Fibroblast of pulmonary artery (primary cell): Measurements from ENCODE around the gene IRF7.

Experiments
- DNase-seq: peaks from one replicate; pipeline ENCODE4 v3.0.0-alpha.2; 2010; ENCODE audit warnings: low read depth
- H3K4me3 ChIP-seq: replicated peaks from 2 replicates; pipeline ENCODE4 v1.5.1; 2011; ENCODE audit warnings: low read depth, mild to moderate bottlenecking, control low read depth, low read length, moderate library complexity
- TF ChIP-seq, protein P1 (sequence below): IDR thresholded peaks from 2 replicates; pipeline ENCODE4 v1.5.1; 2011; ENCODE audit warnings: mild to moderate bottlenecking, control low read depth, low read length, inconsistent platforms; ENCODE audit errors: missing control alignments

The IRF7 gene

DNA sequence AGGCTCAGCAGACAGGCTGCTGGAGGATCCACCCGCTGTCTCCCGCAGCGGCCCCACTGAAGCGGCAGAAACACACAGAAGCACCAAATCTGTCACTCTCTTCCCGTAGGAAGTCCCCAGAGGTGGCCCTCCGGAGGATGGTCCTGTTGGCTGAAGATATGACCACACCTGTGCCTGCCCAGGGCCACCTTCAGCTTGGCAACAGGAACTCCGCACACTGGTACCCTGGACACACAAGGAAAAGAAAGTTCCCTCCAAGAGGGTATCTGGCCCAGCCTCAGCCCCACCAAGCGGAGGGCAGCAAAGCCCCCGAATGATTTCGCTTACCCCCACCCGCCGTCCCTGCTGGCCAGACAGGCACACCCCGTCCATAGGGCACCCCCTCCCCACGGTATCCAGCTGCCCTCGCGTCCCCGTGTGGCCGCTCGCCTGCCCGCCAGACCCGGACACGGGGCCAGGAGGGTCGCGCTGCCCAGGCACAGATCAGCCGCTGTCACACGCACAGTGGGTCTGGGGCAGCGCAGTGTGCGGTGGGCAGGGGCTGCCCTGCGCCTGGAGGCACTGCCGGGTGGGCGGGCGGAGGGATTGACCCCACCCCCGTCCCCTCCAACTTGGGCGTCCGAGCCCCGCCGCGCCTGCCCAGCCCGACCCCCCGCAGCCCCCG lies 48.0 kb downstream of the IRF7 start:
- H3K4me3 ChIP-seq: peak overlapping the region; percentile 65
- TF ChIP-seq, protein P1, sequence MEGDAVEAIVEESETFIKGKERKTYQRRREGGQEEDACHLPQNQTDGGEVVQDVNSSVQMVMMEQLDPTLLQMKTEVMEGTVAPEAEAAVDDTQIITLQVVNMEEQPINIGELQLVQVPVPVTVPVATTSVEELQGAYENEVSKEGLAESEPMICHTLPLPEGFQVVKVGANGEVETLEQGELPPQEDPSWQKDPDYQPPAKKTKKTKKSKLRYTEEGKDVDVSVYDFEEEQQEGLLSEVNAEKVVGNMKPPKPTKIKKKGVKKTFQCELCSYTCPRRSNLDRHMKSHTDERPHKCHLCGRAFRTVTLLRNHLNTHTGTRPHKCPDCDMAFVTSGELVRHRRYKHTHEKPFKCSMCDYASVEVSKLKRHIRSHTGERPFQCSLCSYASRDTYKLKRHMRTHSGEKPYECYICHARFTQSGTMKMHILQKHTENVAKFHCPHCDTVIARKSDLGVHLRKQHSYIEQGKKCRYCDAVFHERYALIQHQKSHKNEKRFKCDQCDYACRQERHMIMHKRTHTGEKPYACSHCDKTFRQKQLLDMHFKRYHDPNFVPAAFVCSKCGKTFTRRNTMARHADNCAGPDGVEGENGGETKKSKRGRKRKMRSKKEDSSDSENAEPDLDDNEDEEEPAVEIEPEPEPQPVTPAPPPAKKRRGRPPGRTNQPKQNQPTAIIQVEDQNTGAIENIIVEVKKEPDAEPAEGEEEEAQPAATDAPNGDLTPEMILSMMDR: no peak
- DNase-seq: no peak

DNA sequence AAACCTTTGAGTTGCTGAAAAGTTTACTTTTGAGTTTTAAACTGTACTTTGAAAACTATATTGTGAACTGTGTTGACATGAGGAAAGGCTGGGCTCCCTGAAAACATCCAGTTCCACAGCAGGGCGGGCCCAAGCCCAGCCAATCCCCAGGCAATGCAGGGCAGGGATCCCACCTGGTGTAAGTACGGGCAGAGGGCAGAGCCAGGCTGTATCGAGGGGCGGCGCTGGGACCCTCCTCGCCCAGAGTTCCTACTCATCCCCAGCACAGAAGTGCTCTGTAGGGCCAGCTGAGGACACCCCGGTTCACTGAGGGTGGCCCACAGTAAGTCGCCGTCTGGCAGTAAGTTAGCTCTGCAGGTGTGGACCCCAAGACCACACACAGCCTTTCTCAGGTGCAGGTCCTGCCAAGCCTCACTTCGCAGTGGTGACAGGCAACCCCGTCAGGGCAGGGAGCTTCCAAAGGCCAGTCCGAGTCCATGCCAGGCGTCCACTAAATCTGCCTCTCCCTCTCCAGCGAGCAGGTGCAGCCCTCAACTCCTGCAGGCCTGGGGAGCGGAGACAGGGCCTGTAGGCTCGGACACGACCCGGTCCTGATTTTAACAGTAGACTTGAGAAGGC lies 48.6 kb downstream of the IRF7 start:
- TF ChIP-seq, protein P1: no peak
- H3K4me3 ChIP-seq: peak overlapping the region; percentile 65
- no peak for DNase-seq

DNA sequence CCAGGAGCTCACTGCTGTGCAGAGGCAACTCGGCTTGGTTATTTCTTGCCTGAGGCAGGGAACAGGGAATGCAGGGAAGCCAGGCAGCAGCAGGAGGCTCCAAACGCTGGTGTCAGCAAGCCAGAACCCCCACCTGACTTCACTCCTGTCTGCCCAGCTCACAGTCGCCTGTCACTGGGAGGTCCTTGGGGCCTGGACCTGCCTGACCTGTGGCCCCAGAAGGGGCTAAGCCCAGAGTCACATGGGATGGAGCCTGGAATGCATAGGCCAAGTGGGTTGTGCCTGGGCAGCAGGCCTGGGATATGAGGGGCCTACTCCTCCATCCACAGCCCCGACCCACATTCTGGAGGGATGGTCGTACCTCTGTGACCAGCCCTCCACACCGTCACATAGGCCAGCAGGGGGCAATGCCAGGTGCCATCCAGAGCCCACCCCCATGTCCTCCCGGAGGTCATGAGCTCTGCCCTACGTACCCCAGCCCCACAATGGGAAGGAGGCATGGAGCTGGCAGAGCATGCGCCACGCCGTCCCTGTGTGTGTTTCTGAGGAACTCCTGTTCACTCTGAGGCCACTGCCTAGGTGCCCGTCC lies 49.7 kb downstream of the IRF7 start:
- H3K4me3 ChIP-seq: no peak overlapping the region
- TF ChIP-seq, protein P1: no peak
- DNase-seq: no peak

DNA sequence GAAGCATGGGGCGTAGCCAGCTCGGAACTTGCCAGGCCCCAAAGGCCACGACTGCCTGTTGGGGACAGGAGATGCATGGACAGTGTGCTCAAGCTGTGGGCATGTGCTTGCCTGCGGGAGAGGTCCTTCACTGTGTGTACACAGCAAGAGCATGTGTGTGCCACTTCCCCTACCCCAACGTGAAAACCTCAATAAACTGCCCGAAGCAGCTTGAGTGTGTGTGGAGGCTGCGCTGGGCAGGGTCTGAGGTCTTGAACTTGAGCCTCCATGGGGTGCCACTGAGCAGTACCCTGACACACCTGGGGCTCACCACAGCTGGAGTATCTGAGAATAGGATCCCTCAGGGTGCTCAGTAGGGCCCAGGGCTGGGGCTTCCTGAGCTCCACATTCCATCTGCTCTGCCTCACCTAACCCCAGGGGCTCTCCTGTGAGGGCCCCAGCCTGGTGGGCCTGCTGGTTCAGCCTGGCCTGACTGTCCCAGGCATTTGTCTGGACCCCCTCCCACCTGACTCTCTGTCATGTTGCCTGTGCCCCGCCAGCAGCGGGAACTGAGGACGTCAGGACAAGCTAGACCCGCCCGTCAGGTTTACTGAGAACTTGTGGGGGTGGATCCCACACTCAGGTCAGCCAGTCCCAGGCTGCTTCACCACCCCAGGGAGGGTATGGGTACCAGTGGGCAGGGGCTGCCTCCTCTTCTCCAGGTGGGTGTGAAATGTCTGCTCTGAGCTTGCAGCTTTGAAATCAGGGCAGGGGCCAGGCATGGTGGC lies 51.8 kb downstream of the IRF7 start:
- no peak for DNase-seq
- TF ChIP-seq, protein P1: no peak
- no peak overlapping the region for H3K4me3 ChIP-seq

DNA sequence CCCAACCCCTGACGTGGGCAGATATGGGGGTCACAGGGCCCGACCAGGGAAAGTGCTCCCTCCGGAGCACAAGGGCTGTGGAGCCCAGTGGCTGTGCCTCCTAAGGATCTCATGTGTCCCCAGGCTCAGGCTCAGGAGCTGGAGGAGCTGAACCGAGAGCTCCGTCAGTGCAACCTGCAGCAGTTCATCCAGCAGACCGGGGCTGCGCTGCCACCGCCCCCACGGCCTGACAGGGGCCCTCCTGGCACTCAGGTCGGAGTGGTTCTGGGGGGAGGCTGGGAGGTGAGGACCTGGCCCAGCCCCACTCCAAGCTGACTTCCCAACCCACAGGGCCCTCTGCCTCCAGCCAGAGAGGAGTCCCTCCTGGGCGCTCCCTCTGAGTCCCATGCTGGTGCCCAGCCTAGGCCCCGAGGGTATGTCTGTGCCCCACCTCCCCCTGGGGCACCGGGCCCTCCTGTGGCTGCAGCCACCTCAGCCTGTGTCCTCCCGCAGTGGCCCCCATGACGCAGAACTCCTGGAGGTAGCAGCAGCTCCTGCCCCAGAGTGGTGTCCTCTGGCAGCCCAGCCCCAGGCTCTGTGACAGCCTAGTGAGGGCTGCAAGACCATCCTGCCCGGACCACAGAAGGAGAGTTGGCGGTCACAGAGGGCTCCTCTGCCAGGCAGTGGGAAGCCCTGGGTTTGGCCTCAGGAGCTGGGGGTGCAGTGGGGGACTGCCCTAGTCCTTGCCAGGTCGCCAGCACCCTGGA lies 52.5 kb downstream of the IRF7 start:
- TF ChIP-seq, protein P1: no peak
- no peak overlapping the region for H3K4me3 ChIP-seq
- no peak for DNase-seq
